ENCODE measurements around the gene LRRC4C. TPM values are rescaled to one million over a fixed set of nuclear protein-coding genes. Genes with fewer than 3 reads are reported as not detected.

The LRRC4C gene
- total RNA-seq, 1 donor from 2014 or later, result not detected

- Histone ChIP-seq H3K4me1 (no peaks in the 10 kb centered on the region), H3K27me3 (no peaks in the 10 kb centered on the region), H3K4me3 (no peak overlapping the region), H3K27ac (no peak overlapping the region), H3K9me3 (no peaks in the 10 kb centered on the region), H3K36me3 (no peaks in the 10 kb centered on the region)
- no peak for TF ChIP-seq CTCF (IDR thresholded peaks at IDR 0.05)
- no peak for DNase-seq (ENCODE audit: low spot score in 2 of 2)
- intact Hi-C loops (cut with DNase I), result no loop called here
Measured at GRCh38 chr11:40514124-40514523, 945.3 kb downstream of the LRRC4C start.

- Histone ChIP-seq H3K4me3 (no peak overlapping the region), H3K27me3 (no peaks in the 10 kb centered on the region), H3K9me3 (no peaks in the 10 kb centered on the region), H3K27ac (no peak overlapping the region), H3K36me3 (no peaks in the 10 kb centered on the region), H3K4me1 (no peaks in the 10 kb centered on the region)
- intact Hi-C loops (cut with DNase I), result no loop called here
- no peak for DNase-seq (ENCODE audit: low spot score in 2 of 2)
- TF ChIP-seq CTCF (IDR thresholded peaks at IDR 0.05), result no peak
Measured at GRCh38 chr11:40513281-40513680, 946.2 kb downstream of the LRRC4C start.

- Histone ChIP-seq H3K36me3 (no peaks in the 10 kb centered on the region), H3K9me3 (no peaks in the 10 kb centered on the region), H3K27ac (no peak overlapping the region), H3K4me3 (no peak overlapping the region), H3K27me3 (no peaks in the 10 kb centered on the region), H3K4me1 (no peaks in the 10 kb centered on the region)
- intact Hi-C loops (cut with DNase I), result no loop called here
- no peak for DNase-seq (ENCODE audit: low spot score in 2 of 2)
- TF ChIP-seq CTCF (IDR thresholded peaks at IDR 0.05), result no peak
Measured at GRCh38 chr11:40508303-40508702, 951.1 kb downstream of the LRRC4C start.

GRCh38 chr11:40506226-40506625, 953.2 kb downstream of the LRRC4C start:
- DNase-seq (ENCODE audit: low spot score in 2 of 2), result no peak
- Histone ChIP-seq H3K4me3 (no peak overlapping the region), H3K27me3 (no peaks in the 10 kb centered on the region), H3K36me3 (no peaks in the 10 kb centered on the region), H3K9me3 (no peaks in the 10 kb centered on the region), H3K4me1 (no peaks in the 10 kb centered on the region), H3K27ac (no peak overlapping the region)
- TF ChIP-seq CTCF (IDR thresholded peaks at IDR 0.05), result no peak
- intact Hi-C loops (cut with DNase I), result no loop called here

- Histone ChIP-seq H3K4me1 (no peaks in the 10 kb centered on the region), H3K27me3 (no peaks in the 10 kb centered on the region), H3K4me3 (no peak overlapping the region), H3K9me3 (no peaks in the 10 kb centered on the region), H3K27ac (no peak overlapping the region), H3K36me3 (no peaks in the 10 kb centered on the region)
- intact Hi-C loops (cut with DNase I), result no loop called here
- TF ChIP-seq CTCF (IDR thresholded peaks at IDR 0.05), result no peak
- no peak for DNase-seq (ENCODE audit: low spot score in 2 of 2)
Measured at GRCh38 chr11:40491341-40491740, 968.1 kb downstream of the LRRC4C start.

GRCh38 chr11:40467771-40468170, 991.7 kb downstream of the LRRC4C start:
- Histone ChIP-seq H3K27ac (no peak overlapping the region), H3K4me3 (no peak overlapping the region), H3K4me1 (no peaks in the 10 kb centered on the region), H3K9me3 (no peaks in the 10 kb centered on the region), H3K27me3 (no peaks in the 10 kb centered on the region), H3K36me3 (no peaks in the 10 kb centered on the region)
- no peak for DNase-seq (ENCODE audit: low spot score in 2 of 2)
- intact Hi-C loops (cut with DNase I), result no loop called here
- TF ChIP-seq CTCF (IDR thresholded peaks at IDR 0.05), result no peak

Data from ascending aorta (tissue), 2 donors.